OCI-LY3 (cell line): ENCODE measurements around the gene EFCAB11.

ENCODE experiments used
- CTCF ChIP-seq: fragments of 200-600, 300-600 bp; sonication (generic); IDR thresholded peaks from 2 replicates; pipeline ENCODE4 v1.5.1; 2014; ENCODE audit warnings: antibody characterized with exemption, low read length, low read depth
- EZH2phosphoT487 ChIP-seq: fragments of 200-600 bp; shearing (Covaris generic); IDR thresholded peaks from 2 replicates; pipeline ENCODE4 v1.6.1; 2018; ENCODE audit warnings: antibody characterized with exemption, mixed run types, low read depth

- TF ChIP-seq CTCF: no peak
- TF ChIP-seq EZH2phosphoT487: no peak
Observed at GRCh38 chr14:89858089-89858488, 96.4 kb downstream of the EFCAB11 start.
